Nephron (organoid): ENCODE measurements around the gene MTREX.
A peak's percentile ranks its signal among the peaks of the same experiment; 100 is the strongest.
"Not testable (repeated sequence)": the region's sequence is repeated elsewhere in the genome, so short reads cannot be mapped to it uniquely, and the experiment has no call there.

Experiments used
- H3K27ac Mint-ChIP-seq, 3 experiments: 2 replicates each; pipeline ENCODE4 v1.8.0; 2020; ENCODE audit warnings: mixed read lengths in 3 of 3, mild to moderate bottlenecking in 2 of 3, moderate library complexity in 1 of 3
- H3K27me3 Mint-ChIP-seq: 2 replicates; pipeline ENCODE4 v1.8.0; 2021; ENCODE audit warnings: low read depth, mild to moderate bottlenecking, moderate library complexity, mixed read lengths
- H3K36me3 Mint-ChIP-seq: 2 replicates; pipeline ENCODE4 v1.8.0; 2020; ENCODE audit warnings: low read depth, mixed read lengths
- H3K4me1 Mint-ChIP-seq: 2 replicates; pipeline ENCODE4 v1.8.0; 2020; ENCODE audit warnings: mixed read lengths
- H3K4me3 Mint-ChIP-seq, 3 experiments: 2 replicates each; pipeline ENCODE4 v1.8.0; 2020; ENCODE audit warnings: mild to moderate bottlenecking in 3 of 3, mixed read lengths in 3 of 3, moderate library complexity in 2 of 3
- H3K9me3 Mint-ChIP-seq: 2 replicates; pipeline ENCODE4 v1.8.0; 2020; ENCODE audit warnings: mixed read lengths
- TF ChIP-seq, protein P1 (sequence below), 3 experiments: fragments of 200-600 bp; sonication (generic); IDR thresholded peaks; one replicate each; pipeline ENCODE4 v1.5.0; 2021; ENCODE audit warnings: antibody characterized with exemption in 3 of 3; ENCODE audit not compliant: unreplicated experiment in 3 of 3

MTREX gene

DNA sequence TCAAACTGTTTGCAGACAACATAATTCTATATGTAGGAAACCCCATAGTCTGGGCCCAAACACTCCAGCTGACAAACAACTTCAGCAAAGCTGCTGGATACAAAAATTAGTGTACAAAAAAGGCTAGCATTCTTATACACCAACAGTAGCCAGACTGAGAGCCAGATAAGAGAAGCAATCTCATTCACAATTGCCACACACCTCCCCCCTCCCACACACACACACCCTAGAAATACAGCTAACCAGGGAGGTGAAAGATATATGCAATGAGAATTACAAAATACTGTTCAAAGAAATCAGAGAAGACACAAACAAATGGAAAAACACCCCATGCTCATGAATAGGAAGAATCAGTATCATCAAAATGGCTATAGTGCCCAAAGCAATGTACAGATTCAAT is 9.0 kb downstream of the MTREX start:
- Mint-ChIP-seq H3K4me3 (no peak overlapping the region), H3K27me3 (no peaks in the 10 kb centered on the region), H3K4me1 (no peaks in the 10 kb centered on the region), H3K27ac (no peak overlapping the region), H3K36me3 (peaks cover 49% of the 10 kb centered on the region), H3K9me3 (peaks cover 18% of the 10 kb centered on the region)
- TF ChIP-seq, protein P1, sequence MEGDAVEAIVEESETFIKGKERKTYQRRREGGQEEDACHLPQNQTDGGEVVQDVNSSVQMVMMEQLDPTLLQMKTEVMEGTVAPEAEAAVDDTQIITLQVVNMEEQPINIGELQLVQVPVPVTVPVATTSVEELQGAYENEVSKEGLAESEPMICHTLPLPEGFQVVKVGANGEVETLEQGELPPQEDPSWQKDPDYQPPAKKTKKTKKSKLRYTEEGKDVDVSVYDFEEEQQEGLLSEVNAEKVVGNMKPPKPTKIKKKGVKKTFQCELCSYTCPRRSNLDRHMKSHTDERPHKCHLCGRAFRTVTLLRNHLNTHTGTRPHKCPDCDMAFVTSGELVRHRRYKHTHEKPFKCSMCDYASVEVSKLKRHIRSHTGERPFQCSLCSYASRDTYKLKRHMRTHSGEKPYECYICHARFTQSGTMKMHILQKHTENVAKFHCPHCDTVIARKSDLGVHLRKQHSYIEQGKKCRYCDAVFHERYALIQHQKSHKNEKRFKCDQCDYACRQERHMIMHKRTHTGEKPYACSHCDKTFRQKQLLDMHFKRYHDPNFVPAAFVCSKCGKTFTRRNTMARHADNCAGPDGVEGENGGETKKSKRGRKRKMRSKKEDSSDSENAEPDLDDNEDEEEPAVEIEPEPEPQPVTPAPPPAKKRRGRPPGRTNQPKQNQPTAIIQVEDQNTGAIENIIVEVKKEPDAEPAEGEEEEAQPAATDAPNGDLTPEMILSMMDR (IDR thresholded peaks at IDR 0.05; ENCODE audit: unreplicated experiment in 3 of 3), result no peak

DNA sequence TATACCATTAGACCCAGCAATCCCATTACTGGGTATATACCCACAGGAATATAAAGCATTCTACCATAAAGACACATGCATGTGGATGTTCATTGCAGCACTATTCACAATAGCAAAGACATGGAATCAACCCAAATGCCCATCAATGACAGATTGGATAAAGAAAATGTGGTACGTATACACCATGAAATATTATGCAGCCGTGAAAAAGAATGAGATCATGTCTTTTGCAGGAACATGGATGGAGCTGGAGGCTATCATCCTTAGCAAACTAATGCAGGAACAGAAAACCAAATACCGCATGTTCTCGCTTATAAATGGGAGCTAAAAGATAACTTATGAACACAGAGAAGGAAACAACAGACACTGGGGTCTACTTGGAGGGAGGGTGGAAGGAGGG is 10.4 kb downstream of the MTREX start:
- H3K4me3 Mint-ChIP-seq, H3K27ac Mint-ChIP-seq, H3K27me3 Mint-ChIP-seq, H3K4me1 Mint-ChIP-seq: not testable (repeated sequence)
- H3K36me3 Mint-ChIP-seq, result peaks cover 47% of the 10 kb centered on the region
- H3K9me3 Mint-ChIP-seq, result peaks cover 18% of the 10 kb centered on the region

DNA sequence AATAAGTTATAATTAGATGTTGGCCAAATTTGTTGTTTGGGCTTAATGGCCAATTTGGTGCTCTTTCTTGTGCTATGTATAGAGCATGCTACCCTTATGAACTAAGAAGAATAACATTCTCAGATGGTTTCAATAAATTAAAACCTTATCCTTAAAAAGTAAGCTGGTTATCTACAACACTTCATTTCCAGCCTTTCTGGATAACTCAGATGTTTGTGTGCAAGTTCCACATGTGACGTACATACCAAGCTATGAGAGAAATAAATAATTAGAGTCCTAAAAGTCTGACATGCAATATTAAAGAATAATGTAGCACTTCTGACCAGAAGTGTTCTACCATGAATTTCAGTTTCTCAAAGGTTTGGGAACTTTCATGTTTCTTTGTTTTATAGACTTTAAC is 11.7 kb downstream of the MTREX start:
- H3K4me1 Mint-ChIP-seq, result no peaks in the 10 kb centered on the region
- peaks cover 18% of the 10 kb centered on the region for H3K9me3 Mint-ChIP-seq
- TF ChIP-seq, protein P1 (IDR thresholded peaks at IDR 0.05; ENCODE audit: unreplicated experiment in 3 of 3), result no peak
- no peak overlapping the region for H3K27ac Mint-ChIP-seq
- H3K27me3 Mint-ChIP-seq, result no peaks in the 10 kb centered on the region
- peaks cover 38% of the 10 kb centered on the region for H3K36me3 Mint-ChIP-seq
- H3K4me3 Mint-ChIP-seq, result no peak overlapping the region

DNA sequence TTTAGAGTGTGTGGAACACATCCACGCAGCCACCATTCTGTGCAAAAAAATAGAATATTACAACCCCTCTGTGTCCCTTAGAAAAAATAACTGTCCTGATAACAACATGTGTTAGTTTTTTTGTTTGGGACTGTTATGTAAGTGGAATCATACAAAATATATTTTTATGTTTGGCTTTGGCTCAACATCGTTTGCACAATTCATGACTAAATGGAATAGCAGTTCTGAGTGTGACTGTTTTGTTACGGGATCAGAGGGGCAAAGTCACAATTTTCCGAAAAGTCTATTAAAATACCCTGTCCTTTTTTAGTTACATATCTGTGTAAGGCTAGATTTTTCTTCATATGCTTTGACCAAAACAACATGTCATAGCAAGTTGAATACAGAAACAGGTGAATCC is 12.8 kb downstream of the MTREX start:
- TF ChIP-seq, protein P1 (IDR thresholded peaks at IDR 0.05; ENCODE audit: unreplicated experiment in 3 of 3), result no peak
- Mint-ChIP-seq H3K9me3 (peaks cover 18% of the 10 kb centered on the region), H3K27ac (no peak overlapping the region), H3K4me1 (no peaks in the 10 kb centered on the region), H3K36me3 (peaks cover 39% of the 10 kb centered on the region), H3K27me3 (no peaks in the 10 kb centered on the region), H3K4me3 (no peak overlapping the region)

DNA sequence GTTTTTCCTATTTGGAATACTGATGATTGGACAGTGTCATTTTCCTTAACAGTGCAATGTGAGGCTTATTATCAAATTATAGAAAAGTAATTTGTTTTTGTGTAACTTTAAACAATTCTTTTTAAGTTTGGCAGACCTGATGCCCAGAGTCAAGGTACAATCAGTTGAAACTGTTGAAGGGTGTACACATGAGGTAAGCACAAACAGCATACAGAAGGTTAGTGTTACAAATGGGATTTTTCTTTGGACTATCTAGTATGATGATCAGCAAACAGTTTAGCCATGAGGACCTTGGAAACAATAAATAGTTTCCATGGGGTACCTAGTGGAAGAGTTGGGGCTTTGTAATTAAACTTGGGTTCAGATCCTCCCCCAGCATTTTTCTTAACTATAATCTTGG is 16.2 kb downstream of the MTREX start:
- H3K27ac Mint-ChIP-seq, result no peak overlapping the region
- H3K9me3 Mint-ChIP-seq, result no peaks in the 10 kb centered on the region
- no peak overlapping the region for H3K4me3 Mint-ChIP-seq
- TF ChIP-seq, protein P1 (IDR thresholded peaks at IDR 0.05; ENCODE audit: unreplicated experiment in 3 of 3), result no peak
- H3K36me3 Mint-ChIP-seq, result peaks cover 32% of the 10 kb centered on the region
- H3K27me3 Mint-ChIP-seq, result no peaks in the 10 kb centered on the region
- H3K4me1 Mint-ChIP-seq, result no peaks in the 10 kb centered on the region

DNA sequence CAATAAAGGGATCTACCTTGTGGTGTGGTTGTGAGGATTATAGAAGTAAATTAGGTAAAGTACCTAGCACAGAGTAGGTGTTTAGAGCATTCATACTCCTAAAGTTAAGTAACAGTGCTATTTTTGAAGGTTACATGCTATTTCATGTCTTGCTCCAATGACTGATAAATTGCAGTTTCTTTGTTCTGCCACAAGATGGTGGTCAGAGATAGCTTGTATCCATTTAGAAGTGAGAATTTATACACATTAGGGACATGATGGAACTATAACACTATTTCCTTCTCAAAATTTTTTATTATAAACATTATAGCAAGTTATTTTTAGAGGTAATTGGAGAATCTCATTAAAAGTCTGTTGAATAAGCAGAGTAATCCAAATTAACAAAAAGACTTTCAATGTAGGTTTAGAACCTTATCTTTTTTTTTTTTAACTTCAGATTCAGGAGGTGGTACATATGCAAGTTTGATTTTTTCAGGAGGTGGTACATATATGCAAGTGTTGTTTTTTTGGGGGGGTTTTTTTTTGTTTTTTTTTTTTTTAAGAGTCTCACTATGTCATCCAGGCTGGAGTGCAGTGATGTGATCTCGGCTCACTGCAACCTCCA is 17.1 kb downstream of the MTREX start:
- H3K36me3 Mint-ChIP-seq, result peaks cover 41% of the 10 kb centered on the region
- no peak overlapping the region for H3K27ac Mint-ChIP-seq
- no peaks in the 10 kb centered on the region for H3K4me1 Mint-ChIP-seq
- H3K27me3 Mint-ChIP-seq, result no peaks in the 10 kb centered on the region
- H3K9me3 Mint-ChIP-seq, result no peaks in the 10 kb centered on the region
- H3K4me3 Mint-ChIP-seq, result no peak overlapping the region
- TF ChIP-seq, protein P1 (IDR thresholded peaks at IDR 0.05; ENCODE audit: unreplicated experiment in 3 of 3), result peak; percentile 51 to 69 (median 63)
